HCT116 (cell line): Measurements from ENCODE around the gene PGM2.

ENCODE experiments used
- CEBPB ChIP-seq: IDR thresholded peaks from 2 replicates; pipeline ENCODE4 v1.6.1; 2012; ENCODE audit warnings: low read depth
- CTCF ChIP-seq, 3 experiments: fragments of 200-600 bp in 1 of 3; sonication (generic) in 1 of 3; IDR thresholded peaks in 2 of 3; conservative IDR thresholded peaks in 1 of 3; 2 replicates each; pipeline ENCODE4 v1.5.1; 2012 to 2017; ENCODE audit warnings: low read depth in 2 of 3, low read length in 2 of 3, antibody characterized with exemption in 1 of 3, borderline replicate concordance in 1 of 3, control low read depth in 1 of 3, mild to moderate bottlenecking in 1 of 3, mixed read lengths in 1 of 3, mixed run types in 1 of 3, moderate library complexity in 1 of 3; ENCODE audit not compliant: insufficient read depth in 1 of 3
- EGR1 ChIP-seq: IDR thresholded peaks from 2 replicates; pipeline ENCODE4 v1.6.1; 2012; ENCODE audit warnings: low read depth
- EZH2 ChIP-seq: fragments of 200-600 bp; sonication (generic); IDR thresholded peaks from 2 replicates; pipeline ENCODE4 v1.6.1; 2017; ENCODE audit warnings: antibody characterized with exemption, mixed run types
- EZH2phosphoT487 ChIP-seq: fragments of 200-600 bp; IDR thresholded peaks from 2 replicates; pipeline ENCODE4 v1.6.1; 2018; ENCODE audit warnings: antibody characterized with exemption, borderline replicate concordance
- MAX ChIP-seq: IDR thresholded peaks from 2 replicates; pipeline ENCODE4 v1.6.1; 2012
- ZNF274 ChIP-seq: fragments of 200-500 bp; sonication (Bioruptor generic); IDR thresholded peaks from 2 replicates; pipeline ENCODE4 v1.6.1; 2014; ENCODE audit warnings: mild to moderate bottlenecking, low read depth, low read length, inconsistent platforms

- TF ChIP-seq ZNF274 (no peak), EGR1 (no peak), CTCF (IDR thresholded peaks at IDR 0.05 in 2 of 3, conservative IDR thresholded peaks at IDR 0.05 in 1 of 3; ENCODE audit: borderline replicate concordance in 1 of 3, insufficient read depth in 1 of 3, low read depth in 2 of 3, low read length in 2 of 3) (no peak), EZH2phosphoT487 (no peak), EZH2 (no peak), MAX (no peak), CEBPB (no peak)
Measured at GRCh38 chr4:37910091-37910486, 83.6 kb downstream of the PGM2 start.
